UCSD-AML1 (cell line): Measurements from ENCODE around the gene COX11.

ENCODE experiments used
- DNase-seq: peaks from one replicate; lab custom pipeline; 2025; ENCODE audit not compliant: unreplicated experiment; lab: John Stamatoyannopoulos, UW

Gene COX11

GRCh38 chr17:54968262-54968987, at the start of gene COX11, which contains the start of gene STXBP4:
COX11 (minus strand) TSS chr17:54968654; CDS start chr17:54968646, 8 bp downstream.
STXBP4 (plus strand) TSS chr17:54968765; CDS start chr17:54986220, 17,455 bp downstream.
- peak; percentile 95 for DNase-seq

- no peak for DNase-seq
Measured at GRCh38 chr17:55005520-55005919, 37.1 kb upstream of the COX11 start.

- DNase-seq, result no peak
Measured at GRCh38 chr17:55004484-55004883, 36.0 kb upstream of the COX11 start.

DNA sequence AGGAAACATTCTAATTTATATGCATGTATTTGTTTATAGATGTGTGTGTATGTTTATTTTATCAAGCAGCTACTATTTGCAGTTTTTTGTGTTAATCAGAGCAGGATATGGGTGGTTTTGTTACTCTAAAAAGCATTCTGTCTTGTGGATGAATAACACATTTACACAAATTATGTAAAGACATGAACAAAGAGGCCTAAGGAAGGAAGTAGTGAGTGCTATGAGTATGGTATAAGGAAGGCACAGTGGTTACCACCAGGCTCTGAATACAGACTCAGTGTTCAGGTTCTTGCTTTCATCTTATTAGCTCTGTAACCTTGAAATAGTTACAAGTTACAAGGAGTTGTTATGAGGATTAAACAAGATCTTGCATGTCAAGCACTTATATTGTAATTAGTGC, 34.0 kb upstream of the COX11 start:
- DNase-seq, result no peak

GRCh38 chr17:54996441-54996840, 28.0 kb upstream of the COX11 start:
- DNase-seq, result no peak

- no peak for DNase-seq
Measured at GRCh38 chr17:54992797-54993639, 24.6 kb upstream of the COX11 start.

GRCh38 chr17:54991567-54991966, 23.1 kb upstream of the COX11 start:
- no peak for DNase-seq

GRCh38 chr17:54990118-54990517, 21.7 kb upstream of the COX11 start:
- no peak for DNase-seq

- no peak for DNase-seq
Measured at GRCh38 chr17:54985476-54985875, 17.0 kb upstream of the COX11 start.

DNA sequence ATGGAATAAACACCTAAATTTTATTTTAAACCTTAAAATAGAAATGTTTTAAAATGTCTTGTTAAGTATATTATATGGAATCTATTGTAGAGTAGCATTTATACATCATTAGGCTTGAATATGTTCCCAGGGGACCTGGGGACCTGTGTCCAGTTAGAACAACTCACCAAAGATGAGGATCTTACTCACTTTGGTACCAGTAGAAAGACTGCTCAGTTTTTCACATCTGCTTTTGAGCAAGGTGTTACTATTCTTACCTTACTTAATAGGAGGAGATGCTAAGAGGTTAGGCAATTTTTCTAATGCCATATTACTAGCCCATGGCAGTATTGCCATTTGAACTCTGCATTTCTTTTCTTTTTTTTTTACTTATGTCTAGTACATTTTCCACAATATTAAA, 14.8 kb upstream of the COX11 start:
- no peak for DNase-seq

DNA sequence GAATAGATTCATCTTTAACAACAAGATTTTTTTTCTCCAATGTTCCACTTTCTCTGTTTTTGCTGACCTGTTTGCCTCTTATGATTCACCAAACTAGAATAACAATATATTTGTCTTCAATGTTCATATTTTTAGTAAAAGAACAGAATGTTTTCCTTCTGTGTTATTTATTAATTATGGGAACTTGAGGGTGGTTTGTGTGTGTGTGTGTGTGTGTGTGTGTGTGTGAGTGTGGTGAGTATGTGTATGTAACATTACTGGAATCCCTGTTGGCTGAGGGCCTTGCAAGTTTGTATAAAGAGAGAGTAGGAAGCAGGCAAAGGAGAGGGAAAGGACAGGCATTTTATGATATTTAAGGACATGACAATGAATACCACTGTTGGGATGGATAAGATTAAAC, 13.9 kb upstream of the COX11 start:
- DNase-seq, result no peak

DNA sequence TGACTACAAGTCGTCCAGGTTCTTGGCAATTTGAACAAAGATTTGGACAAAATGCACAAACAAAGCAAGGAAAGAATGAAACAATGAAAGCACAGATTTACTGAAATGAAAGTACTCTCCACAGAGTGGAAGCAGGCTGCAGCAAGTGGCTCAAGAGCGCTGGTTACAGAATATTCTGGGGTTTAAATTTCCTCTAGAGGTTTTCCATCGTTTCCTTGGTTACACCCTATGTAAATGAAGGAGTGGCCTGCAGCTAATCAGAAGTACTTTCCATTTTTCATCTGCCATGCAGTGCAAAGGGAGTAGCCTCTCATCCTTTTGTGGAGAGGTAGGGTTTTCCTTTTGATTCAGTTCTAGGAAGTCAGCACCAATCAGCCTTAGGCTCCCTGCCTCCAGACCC, 11.9 kb upstream of the COX11 start:
- no peak for DNase-seq

- DNase-seq, result no peak
Measured at GRCh38 chr17:54979657-54980056, 11.2 kb upstream of the COX11 start.

DNA sequence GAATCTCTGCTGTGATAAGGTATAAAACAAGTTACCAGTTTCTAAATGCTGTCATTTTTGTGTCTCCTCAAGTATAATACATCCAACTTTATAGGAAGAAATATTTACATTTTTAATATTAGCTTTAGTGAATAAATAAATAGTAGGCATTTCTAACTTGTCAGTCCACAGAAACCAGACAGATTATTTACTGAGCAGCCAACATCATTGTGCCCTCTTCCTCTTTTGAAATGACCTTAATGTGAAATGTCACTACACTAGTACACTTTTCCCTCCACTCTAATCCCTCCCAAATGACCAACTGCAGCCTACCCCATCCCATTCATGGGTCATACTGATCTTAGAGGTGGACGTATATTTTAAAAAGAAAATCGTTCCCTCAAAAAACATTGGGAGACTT, 9.3 kb upstream of the COX11 start:
- no peak for DNase-seq

GRCh38 chr17:54976316-54976715, 7.9 kb upstream of the COX11 start:
- DNase-seq, result no peak

GRCh38 chr17:54974759-54975158, 6.3 kb upstream of the COX11 start:
- no peak for DNase-seq

- DNase-seq, result no peak
Measured at GRCh38 chr17:54972406-54973138, 4.1 kb upstream of the COX11 start.

DNA sequence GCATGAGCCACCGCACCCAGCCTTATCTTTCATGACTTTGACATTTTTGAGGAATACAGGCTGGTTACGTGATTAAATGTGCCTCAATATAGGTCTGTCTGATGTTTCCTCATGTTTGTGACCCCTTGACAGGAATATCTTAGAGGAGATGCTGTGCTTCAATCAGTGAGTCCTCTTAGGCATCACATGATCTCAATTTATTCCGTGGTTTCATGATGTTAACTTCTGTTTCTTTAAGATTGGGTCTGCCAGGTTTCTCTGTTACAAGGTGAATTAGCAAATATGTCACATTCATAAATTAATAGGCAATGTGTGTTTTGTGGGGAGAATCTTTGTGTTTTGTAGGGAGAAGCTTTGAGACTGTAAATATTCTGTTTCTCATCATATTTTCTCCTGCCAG, 3.4 kb upstream of the COX11 start:
- no peak for DNase-seq

DNA sequence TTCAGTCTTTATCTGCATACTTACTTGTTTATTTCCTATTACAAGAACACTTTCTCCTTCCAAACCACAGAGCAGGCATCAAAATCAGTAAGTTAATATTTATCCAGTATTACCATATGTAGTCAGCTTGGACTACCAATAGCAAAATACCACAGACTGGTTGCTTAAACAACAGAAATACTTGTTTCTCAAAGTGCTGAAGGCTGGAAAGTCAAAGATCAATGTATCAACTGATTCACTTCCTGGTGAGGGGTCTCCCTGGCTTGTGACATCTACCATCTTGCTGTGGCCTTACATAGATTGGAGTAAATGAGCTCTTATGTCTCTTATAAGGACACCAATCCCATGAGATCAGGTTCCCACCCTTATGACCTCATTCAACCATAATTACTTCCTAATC, 2.7 kb upstream of the COX11 start:
- DNase-seq, result no peak

- no peak for DNase-seq
Measured at GRCh38 chr17:54969658-54970572, 1.5 kb upstream of the COX11 start.

DNA sequence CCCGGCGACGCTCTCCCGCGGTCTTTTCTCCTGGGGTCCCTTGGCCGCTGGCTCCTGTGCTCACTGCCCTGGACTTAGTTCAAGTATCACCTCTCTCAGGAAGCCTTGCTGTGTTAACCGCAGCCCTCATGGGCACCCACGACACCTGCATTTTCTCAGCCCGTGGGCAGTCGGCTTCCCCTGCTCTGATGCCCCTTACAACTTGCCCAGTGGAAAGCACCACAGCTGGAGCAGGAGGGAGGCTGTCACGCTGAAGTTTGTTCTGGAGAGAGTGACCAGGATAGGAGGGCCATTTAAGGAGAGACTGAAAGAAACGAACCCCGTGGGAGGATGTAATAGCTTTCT, 506 bp upstream of the COX11 start:
- no peak for DNase-seq
